ENCODE measurements around the gene JPT2.

- TF ChIP-seq CTCF (IDR thresholded peaks at IDR 0.05; ENCODE audit: insufficient read depth, low read length, poor library complexity, severe bottlenecking) (no peak), EZH2phosphoT487 (conservative IDR thresholded peaks at IDR 0.05; ENCODE audit: low read length) (no peak)
Observed at GRCh38 chr16:1709356-1709755, 31.3 kb downstream of the JPT2 start.

Measured in SU-DHL-6 (cell line).